Measurements from ENCODE around the gene COL15A1. TPM values are rescaled to one million over a fixed set of nuclear protein-coding genes. Genes with fewer than 3 reads are reported as not detected.

COL15A1 gene
- total and polyA plus RNA-seq, 2 of the 8 experiments (the other 6 are each of a cell fraction or from before 2014, with no cell fraction given) = 0.12 to 0.15 TPM

GRCh38 chr9:99056186-99056585, 112.5 kb downstream of the COL15A1 start (continued):
- TF ChIP-seq CHD7 (IDR thresholded peaks at IDR 0.05; ENCODE audit: insufficient replicate concordance, low read length) = no peak
- TF ChIP-seq ZNF274 (IDR thresholded peaks at IDR 0.05; ENCODE audit: borderline replicate concordance, extremely low read depth, low read length) = no peak
- TF ChIP-seq KDM5A (IDR thresholded peaks at IDR 0.05; ENCODE audit: low read length) = no peak
- TF ChIP-seq POLR2A (IDR thresholded peaks at IDR 0.05; ENCODE audit: control extremely low read depth in 1 of 2, low read depth in 2 of 2, low read length in 2 of 2) = no peak
- TF ChIP-seq BACH1 (IDR thresholded peaks at IDR 0.05; ENCODE audit: low read length) = no peak
- TF ChIP-seq SIN3A (conservative IDR thresholded peaks at IDR 0.05 in 1 of 2, IDR thresholded peaks at IDR 0.05 in 1 of 2; ENCODE audit: low read depth in 1 of 2, low read length in 2 of 2) = no peak
- TF ChIP-seq KDM1A (IDR thresholded peaks at IDR 0.05; ENCODE audit: borderline replicate concordance, low read length) = no peak
- no peak for TF ChIP-seq POU5F1 (IDR thresholded peaks at IDR 0.05; ENCODE audit: low read depth, low read length)
- TF ChIP-seq JUN (IDR thresholded peaks at IDR 0.05; ENCODE audit: low read depth, low read length) = no peak
- TF ChIP-seq POLR2AphosphoS5 (IDR thresholded peaks at IDR 0.05; ENCODE audit: low read depth, low read length) = no peak

Measured in H1 (cell line).